T-helper 2 cell treated with Interferon-gamma antibody and Interleukin-4, amounts not matched to agents 5 μg/mL and 100 μg/mL, for 36 hours (primary cell): ENCODE data around the gene CEP104.

Source experiments
- DNase-seq: peaks from one replicate; pipeline ENCODE4 v3.0.0; 2021; ENCODE audit warnings: low spot score
- H3K27ac Mint-ChIP-seq: one replicate; pipeline ENCODE4 v1.8.0; 2021; ENCODE audit warnings: mild to moderate bottlenecking, mixed read lengths
- H3K27me3 Mint-ChIP-seq: one replicate; pipeline ENCODE4 v1.8.0; 2021; ENCODE audit warnings: low read depth, mixed read lengths
- H3K36me3 Mint-ChIP-seq: one replicate; pipeline ENCODE4 v1.8.0; 2021; ENCODE audit warnings: low read depth, mixed read lengths
- H3K4me1 Mint-ChIP-seq: one replicate; pipeline ENCODE4 v1.8.0; 2021; ENCODE audit warnings: low read depth, mixed read lengths
- H3K4me3 Mint-ChIP-seq: one replicate; pipeline ENCODE4 v1.8.0; 2022; ENCODE audit warnings: mild to moderate bottlenecking, moderate library complexity, mixed read lengths
- H3K9me3 Mint-ChIP-seq: one replicate; pipeline ENCODE4 v1.8.0; 2021; ENCODE audit warnings: mixed read lengths

Gene CEP104

GRCh38 chr1:3785456-3786157, 71.4 kb downstream of the CEP104 start:
- Mint-ChIP-seq H3K9me3 (no peaks in the 10 kb centered on the region), H3K36me3 (peaks cover 35% of the 10 kb centered on the region), H3K27me3 (no peaks in the 10 kb centered on the region), H3K4me3 (no peak overlapping the region), H3K4me1 (no peaks in the 10 kb centered on the region), H3K27ac (no peak overlapping the region)
- no peak for DNase-seq

DNA sequence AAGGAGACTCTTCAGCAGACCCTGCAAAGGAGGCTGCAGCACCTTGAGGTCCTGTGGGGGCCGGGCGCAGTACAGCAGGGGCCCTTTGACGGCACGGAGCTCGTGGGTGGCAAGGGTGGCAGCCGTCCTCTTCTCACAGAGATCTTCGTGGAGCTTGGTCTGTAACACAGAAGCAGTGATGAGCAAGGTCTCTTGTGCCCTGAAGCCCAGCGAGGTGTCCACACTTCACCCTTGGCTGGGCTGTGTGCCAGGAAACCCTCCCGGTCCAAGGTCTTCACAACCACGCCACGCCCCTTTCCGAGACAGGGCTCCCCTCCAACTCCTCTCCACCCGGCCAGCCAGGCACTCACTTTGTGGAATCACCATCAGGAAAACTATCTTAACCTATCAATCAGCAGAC, 72.0 kb downstream of the CEP104 start:
- no peak overlapping the region for H3K27ac Mint-ChIP-seq
- no peaks in the 10 kb centered on the region for H3K27me3 Mint-ChIP-seq
- DNase-seq = no peak
- no peaks in the 10 kb centered on the region for H3K9me3 Mint-ChIP-seq
- peaks cover 40% of the 10 kb centered on the region for H3K36me3 Mint-ChIP-seq
- H3K4me3 Mint-ChIP-seq = no peak overlapping the region
- no peaks in the 10 kb centered on the region for H3K4me1 Mint-ChIP-seq

GRCh38 chr1:3783651-3784474, 73.1 kb downstream of the CEP104 start:
- no peak for DNase-seq
- peaks cover 48% of the 10 kb centered on the region for H3K36me3 Mint-ChIP-seq
- H3K27ac Mint-ChIP-seq = no peak overlapping the region
- no peak overlapping the region for H3K4me3 Mint-ChIP-seq
- no peaks in the 10 kb centered on the region for H3K27me3 Mint-ChIP-seq
- H3K4me1 Mint-ChIP-seq = no peaks in the 10 kb centered on the region
- no peaks in the 10 kb centered on the region for H3K9me3 Mint-ChIP-seq

- H3K27ac Mint-ChIP-seq = no peak overlapping the region
- H3K36me3 Mint-ChIP-seq = peaks cover 36% of the 10 kb centered on the region
- DNase-seq = no peak
Measured at GRCh38 chr1:3780901-3781300, 76.1 kb downstream of the CEP104 start.

DNA sequence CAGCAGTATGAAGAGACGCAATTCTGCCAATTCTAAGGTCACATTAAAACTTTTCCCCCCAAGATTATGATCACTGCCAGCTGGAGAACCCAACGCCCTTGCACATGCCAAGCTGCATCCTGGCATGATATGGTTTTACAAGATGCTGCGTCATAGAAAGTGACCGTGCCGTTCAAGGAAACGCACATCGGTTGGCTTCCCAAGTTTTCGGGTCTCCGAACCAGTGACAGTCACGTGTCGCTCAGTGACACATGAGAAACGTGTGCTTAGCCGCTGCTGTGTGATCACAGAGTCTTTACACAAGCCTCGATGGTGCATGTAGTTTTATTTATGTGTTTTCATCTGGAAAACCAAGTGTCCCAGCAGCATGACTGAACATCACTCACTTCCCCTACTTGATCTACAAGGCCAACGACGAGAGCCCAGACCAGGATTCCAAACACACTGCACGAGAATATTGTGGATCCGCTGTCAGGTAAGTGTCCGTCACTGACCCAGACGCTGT, 77.0 kb downstream of the CEP104 start:
- Mint-ChIP-seq H3K27me3 (no peaks in the 10 kb centered on the region), H3K27ac (no peak overlapping the region), H3K4me1 (no peaks in the 10 kb centered on the region), H3K4me3 (no peak overlapping the region), H3K9me3 (no peaks in the 10 kb centered on the region), H3K36me3 (peaks cover 29% of the 10 kb centered on the region)
- DNase-seq = no peak

More at GRCh38 chr1:3780901-3781300, 76.1 kb downstream of the CEP104 start:
- H3K27me3 Mint-ChIP-seq = no peaks in the 10 kb centered on the region
- no peaks in the 10 kb centered on the region for H3K4me1 Mint-ChIP-seq
- no peaks in the 10 kb centered on the region for H3K9me3 Mint-ChIP-seq
- no peak overlapping the region for H3K4me3 Mint-ChIP-seq

GRCh38 chr1:3779265-3779911, 77.6 kb downstream of the CEP104 start:
- no peaks in the 10 kb centered on the region for H3K9me3 Mint-ChIP-seq
- no peak overlapping the region for H3K27ac Mint-ChIP-seq
- no peak overlapping the region for H3K4me3 Mint-ChIP-seq
- no peaks in the 10 kb centered on the region for H3K4me1 Mint-ChIP-seq
- H3K27me3 Mint-ChIP-seq = no peaks in the 10 kb centered on the region
- no peak for DNase-seq
- peaks cover 26% of the 10 kb centered on the region for H3K36me3 Mint-ChIP-seq

- Mint-ChIP-seq H3K27me3 (no peaks in the 10 kb centered on the region), H3K9me3 (no peaks in the 10 kb centered on the region), H3K4me3 (no peak overlapping the region), H3K27ac (no peak overlapping the region), H3K4me1 (no peaks in the 10 kb centered on the region), H3K36me3 (peaks cover 20% of the 10 kb centered on the region)
- no peak for DNase-seq
Measured at GRCh38 chr1:3778590-3779264, 78.3 kb downstream of the CEP104 start.

DNA sequence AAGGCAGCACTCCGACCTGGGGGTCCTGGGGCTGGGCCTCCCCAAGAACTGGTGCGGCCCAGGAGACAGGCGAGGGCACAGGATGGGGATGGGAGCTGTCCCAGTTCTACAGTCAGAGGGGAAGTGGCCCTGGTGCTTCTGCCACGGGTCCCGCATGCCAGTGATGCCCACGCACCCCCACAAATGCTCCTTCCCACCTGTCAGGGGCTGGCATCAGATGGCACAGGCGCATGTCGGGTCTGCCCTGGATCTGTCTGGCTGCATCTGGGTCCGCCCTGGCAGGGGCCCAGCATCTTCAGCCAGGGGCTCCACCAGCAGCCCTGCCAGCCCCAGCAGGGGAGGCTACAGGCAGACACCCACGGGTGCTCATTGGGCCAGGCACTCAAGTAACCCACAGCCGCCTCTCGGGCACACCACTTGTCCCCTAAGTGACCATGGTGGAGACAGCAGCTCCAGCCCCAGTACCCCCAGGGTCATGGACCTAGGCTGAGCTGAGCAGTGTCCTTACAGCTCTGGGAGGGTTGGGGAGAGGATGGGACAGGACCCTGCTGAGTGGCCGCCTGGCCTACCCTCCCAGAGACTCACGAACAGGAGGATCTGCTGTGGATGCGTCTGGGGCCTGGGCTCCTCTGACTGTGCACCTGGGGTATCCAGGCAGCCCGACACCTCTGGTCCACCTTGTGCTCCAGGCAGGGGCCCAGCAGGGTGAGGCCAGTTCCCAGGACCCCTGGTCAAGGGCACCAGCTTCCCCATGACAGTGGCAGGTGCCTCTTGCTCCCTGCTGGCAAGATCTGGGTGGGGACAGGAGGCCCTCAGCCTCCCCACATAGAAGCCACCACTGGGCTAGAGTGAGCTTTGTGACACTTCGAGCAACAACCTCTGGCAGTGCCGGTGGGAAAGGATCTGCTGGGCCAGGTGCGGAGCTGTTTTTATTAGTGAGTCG, 79.1 kb downstream of the CEP104 start:
- Mint-ChIP-seq H3K4me1 (no peaks in the 10 kb centered on the region), H3K36me3 (peaks cover 18% of the 10 kb centered on the region), H3K27me3 (no peaks in the 10 kb centered on the region), H3K4me3 (no peak overlapping the region), H3K9me3 (no peaks in the 10 kb centered on the region), H3K27ac (no peak overlapping the region)
- no peak for DNase-seq

DNA sequence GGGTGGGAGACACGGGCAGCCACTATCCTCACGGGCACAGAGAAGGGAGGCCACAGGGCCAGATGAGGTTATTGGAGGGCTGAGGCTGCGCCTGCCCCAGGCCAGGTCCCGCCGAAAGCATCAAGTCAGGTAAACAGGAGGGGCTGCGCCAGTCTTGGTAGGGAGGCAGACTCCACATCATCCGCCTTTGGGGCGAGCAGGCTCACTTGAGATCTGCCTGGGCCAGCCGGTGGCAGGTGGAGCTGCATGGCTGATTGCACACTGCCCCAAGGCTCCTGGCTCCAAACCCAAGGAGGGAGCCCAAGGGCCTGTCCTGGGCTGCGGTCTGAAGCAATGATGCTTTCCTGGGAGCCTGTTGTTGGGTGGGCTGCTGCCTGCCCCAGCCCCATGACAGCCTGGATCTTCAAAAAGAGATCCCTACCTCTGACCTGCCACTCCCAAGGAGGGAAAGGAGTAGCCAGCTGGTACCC, 79.9 kb downstream of the CEP104 start:
- no peak overlapping the region for H3K4me3 Mint-ChIP-seq
- peaks cover 18% of the 10 kb centered on the region for H3K36me3 Mint-ChIP-seq
- no peaks in the 10 kb centered on the region for H3K27me3 Mint-ChIP-seq
- H3K27ac Mint-ChIP-seq = no peak overlapping the region
- H3K4me1 Mint-ChIP-seq = no peaks in the 10 kb centered on the region
- no peaks in the 10 kb centered on the region for H3K9me3 Mint-ChIP-seq
- no peak for DNase-seq

DNA sequence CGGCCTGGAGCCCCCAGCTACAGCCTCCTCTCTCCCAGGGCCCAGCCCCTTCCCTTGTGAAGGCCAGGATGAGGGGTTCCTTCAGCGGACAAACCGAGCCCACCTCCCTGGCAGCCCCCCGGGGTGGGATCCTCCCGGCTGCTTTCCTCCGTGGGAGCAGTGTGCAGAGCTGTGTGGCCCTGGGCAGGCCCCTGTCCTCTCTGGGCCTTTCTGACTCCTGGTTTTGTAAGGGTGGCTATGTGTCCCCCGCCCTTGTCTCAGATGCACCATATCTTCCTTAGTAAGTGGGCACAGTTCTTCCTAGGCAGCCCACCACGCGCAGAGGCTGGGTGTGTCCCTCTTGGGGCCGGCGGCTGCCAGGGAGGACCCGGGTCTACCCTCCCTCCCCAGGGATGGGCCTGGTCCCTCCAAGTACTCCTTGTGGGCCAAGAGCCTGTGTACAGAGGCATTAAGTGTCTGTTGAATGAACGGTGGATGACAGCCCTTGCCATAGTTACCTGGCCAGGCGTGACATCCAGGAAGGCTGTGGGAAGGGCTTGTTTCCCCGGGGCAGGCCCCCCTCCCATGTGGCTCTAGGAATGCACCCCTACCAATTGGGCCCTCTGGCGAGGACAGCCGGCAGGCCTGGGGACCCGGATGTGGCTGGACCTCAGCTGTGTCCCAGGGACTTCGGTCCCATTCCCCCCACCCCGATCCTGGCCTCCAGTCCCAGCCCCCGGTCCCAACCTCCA, 80.6 kb downstream of the CEP104 start:
- H3K36me3 Mint-ChIP-seq = peaks cover 17% of the 10 kb centered on the region
- DNase-seq = no peak
- no peak overlapping the region for H3K4me3 Mint-ChIP-seq
- H3K27me3 Mint-ChIP-seq = no peaks in the 10 kb centered on the region
- H3K27ac Mint-ChIP-seq = no peak overlapping the region
- no peaks in the 10 kb centered on the region for H3K4me1 Mint-ChIP-seq
- H3K9me3 Mint-ChIP-seq = no peaks in the 10 kb centered on the region

DNA sequence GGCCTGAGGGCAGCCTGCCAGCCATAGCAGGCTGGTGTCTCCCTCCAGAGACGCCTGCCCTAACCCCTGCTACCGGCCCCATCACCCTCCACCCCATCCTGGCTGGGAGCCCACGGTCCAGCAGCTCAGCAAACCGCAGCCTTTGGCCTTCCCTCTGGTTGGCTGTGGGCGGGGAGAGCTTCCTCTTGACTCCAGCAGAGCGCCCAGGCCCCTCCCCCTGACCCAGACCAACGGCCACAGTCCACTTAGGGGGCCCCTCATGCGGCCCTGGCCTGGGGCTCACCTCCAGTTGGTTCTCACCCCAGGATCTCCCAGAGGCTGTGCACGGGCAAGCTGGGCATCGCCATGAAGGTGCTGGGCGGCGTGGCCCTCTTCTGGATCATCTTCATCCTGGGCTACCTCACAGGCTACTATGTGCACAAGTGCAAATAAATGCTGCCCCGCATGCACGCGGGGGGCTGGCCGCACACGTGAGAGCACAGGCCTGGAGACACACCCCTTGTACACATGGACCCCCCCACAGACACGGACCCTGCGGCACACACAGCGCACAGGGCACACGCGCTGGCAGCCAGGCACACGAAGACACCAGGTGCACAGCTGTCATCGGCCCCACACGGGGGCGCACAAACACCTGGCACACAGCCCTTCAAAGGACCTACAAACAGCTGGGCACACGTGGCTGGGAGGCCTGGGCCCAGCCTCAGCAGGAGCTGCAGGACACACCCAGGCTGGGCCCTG, 81.4 kb downstream of the CEP104 start:
- Mint-ChIP-seq H3K36me3 (peaks cover 14% of the 10 kb centered on the region), H3K27me3 (no peaks in the 10 kb centered on the region), H3K27ac (no peak overlapping the region), H3K4me3 (no peak overlapping the region), H3K4me1 (no peaks in the 10 kb centered on the region), H3K9me3 (no peaks in the 10 kb centered on the region)
- DNase-seq = peak; percentile 35

DNA sequence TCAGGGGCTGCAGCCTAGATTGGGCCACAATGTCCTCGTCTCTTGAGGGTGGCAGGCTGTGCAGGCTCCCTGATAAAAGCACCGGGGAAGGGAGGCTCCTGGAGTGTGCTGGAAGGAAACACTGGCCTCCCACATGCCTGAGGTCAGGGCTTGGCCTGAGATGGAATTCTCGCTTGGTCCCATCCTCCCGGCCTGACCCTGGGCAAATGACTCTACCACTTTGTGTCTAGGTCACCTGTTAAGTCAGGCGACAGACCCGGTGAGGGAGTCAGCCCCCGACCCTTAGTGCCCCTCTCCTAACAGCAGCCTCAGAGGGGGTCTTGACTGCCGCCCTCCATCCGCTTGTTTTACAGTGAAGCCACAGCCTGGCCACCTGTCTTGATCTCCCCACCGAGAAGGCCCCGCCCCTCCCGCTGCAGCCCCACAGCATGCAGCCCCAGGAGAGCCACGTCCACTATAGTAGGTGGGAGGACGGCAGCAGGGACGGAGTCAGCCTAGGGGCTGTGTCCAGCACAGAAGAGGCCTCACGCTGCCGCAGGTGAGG, 82.0 kb downstream of the CEP104 start:
- Mint-ChIP-seq H3K4me1 (no peaks in the 10 kb centered on the region), H3K9me3 (no peaks in the 10 kb centered on the region), H3K4me3 (no peak overlapping the region), H3K27ac (no peak overlapping the region), H3K36me3 (peaks cover 8% of the 10 kb centered on the region), H3K27me3 (no peaks in the 10 kb centered on the region)
- no peak for DNase-seq
